SK-N-SH (cell line): ENCODE data around the gene ACOT7. TPM values are rescaled to one million over a fixed set of nuclear protein-coding genes. Genes with fewer than 3 reads are reported as not detected.

Experiments
- CTCF ChIA-PET: fragments of 300-600, 350-600 bp; formaldehyde crosslinking; extraction: SDS; loops from one replicate; lab custom pipeline; 2021; lab: Yijun Ruan, JAX
- POLR2A ChIA-PET: fragments of 350-600 bp; sonication (Branson Sonifier 250); formaldehyde crosslinking; extraction: SDS; loops from one replicate; lab custom pipeline; 2020; ENCODE audit warnings: antibody characterized with exemption, inconsistent platforms; lab: Yijun Ruan, JAX
- DNase-seq: peaks from one replicate; pipeline ENCODE4 v3.0.0; 2012
- H2AFZ ChIP-seq: fragments of 200-600 bp; sonication (generic); 2 replicates; pipeline ENCODE4 v1.8.1; 2016; ENCODE audit warnings: antibody characterized with exemption, mild to moderate bottlenecking, low read depth
- H3F3A ChIP-seq: fragments of 200-600 bp; sonication (generic); replicated peaks from 2 replicates; pipeline ENCODE3; 2016; ENCODE audit warnings: antibody characterized with exemption, mild to moderate bottlenecking; ENCODE audit not compliant: insufficient read depth
- H3K27ac ChIP-seq, 2 experiments: fragments of 200-500 bp in 1 of 2; fragments of 200-600 bp in 1 of 2; sonication (Bioruptor generic) in 1 of 2; sonication (generic), shearing (Covaris generic) in 1 of 2; 2 replicates each; pipeline versions ENCODE4 v1.5.1 to v1.6.1; 2014 to 2016; ENCODE audit warnings: low read depth in 2 of 2, inconsistent platforms in 1 of 2, low read length in 1 of 2, mild to moderate bottlenecking in 1 of 2, mixed read lengths in 1 of 2
- H3K27me3 ChIP-seq: fragments of 200-600 bp; sonication (generic), shearing (Covaris generic); 2 replicates; pipeline ENCODE4 v1.6.1; 2016; ENCODE audit warnings: mixed run types; ENCODE audit not compliant: insufficient read depth
- H3K36me3 ChIP-seq, 2 experiments: fragments of 200-500 bp in 1 of 2; fragments of 200-600 bp in 1 of 2; sonication (Bioruptor generic) in 1 of 2; sonication (generic) in 1 of 2; replicated peaks in 1 of 2; 2 replicates each; pipeline versions ENCODE3 to v1.5.1; 2014 to 2016; ENCODE audit warnings: low read length in 1 of 2, mild to moderate bottlenecking in 1 of 2; ENCODE audit not compliant: insufficient read depth in 2 of 2, control insufficient read depth in 1 of 2
- H3K4me1 ChIP-seq, 2 experiments: fragments of 200-500 bp in 1 of 2; fragments of 200-600 bp in 1 of 2; sonication (Bioruptor generic) in 1 of 2; sonication (generic), shearing (Covaris generic) in 1 of 2; 2 replicates each; pipeline versions ENCODE4 v1.5.1 to v1.6.1; 2014 to 2016; ENCODE audit warnings: low read depth in 1 of 2, low read length in 1 of 2, mixed run types in 1 of 2; ENCODE audit not compliant: insufficient read depth in 2 of 2, control insufficient read depth in 1 of 2
- H3K4me2 ChIP-seq: fragments of 200-600 bp; sonication (generic), shearing (Covaris generic); 2 replicates; pipeline ENCODE4 v1.6.1; 2017; ENCODE audit warnings: mixed run types
- H3K4me3 ChIP-seq, 2 experiments: fragments of 200-500 bp in 1 of 2; fragments of 200-600 bp in 1 of 2; sonication (Bioruptor generic) in 1 of 2; sonication (generic), shearing (Covaris generic) in 1 of 2; 2 replicates each; pipeline versions ENCODE4 v1.5.1 to v1.8.1; 2014 to 2016; ENCODE audit warnings: low read depth in 2 of 2, inconsistent platforms in 1 of 2, low read length in 1 of 2, mild to moderate bottlenecking in 1 of 2, mixed read lengths in 1 of 2, moderate library complexity in 1 of 2
- H3K79me2 ChIP-seq: fragments of 200-600 bp; sonication (generic); 2 replicates; pipeline ENCODE4 v1.8.1; 2017; ENCODE audit warnings: mild to moderate bottlenecking; ENCODE audit not compliant: insufficient read depth
- H3K9ac ChIP-seq: fragments of 200-600 bp; sonication (generic); 2 replicates; pipeline ENCODE4 v1.6.1; 2017; ENCODE audit warnings: mixed run types
- H3K9me2 ChIP-seq: fragments of 200-600 bp; sonication (generic); 2 replicates; pipeline ENCODE4 v1.6.1; 2017; ENCODE audit warnings: mixed run types
- H3K9me3 ChIP-seq: fragments of 200-600 bp; sonication (generic); 2 replicates; pipeline ENCODE4 v1.6.1; 2017; ENCODE audit warnings: mixed run types, mild to moderate bottlenecking, moderate library complexity
- H4K20me1 ChIP-seq: fragments of 200-600 bp; sonication (generic); 2 replicates; pipeline ENCODE4 v1.6.1; 2017; ENCODE audit warnings: mild to moderate bottlenecking, mixed run types; ENCODE audit not compliant: insufficient read depth
- CTCF ChIP-seq: fragments of 200-600 bp; sonication (generic); IDR thresholded peaks from 2 replicates; pipeline ENCODE4 v1.6.1; 2017; ENCODE audit warnings: antibody characterized with exemption, mild to moderate bottlenecking, moderate library complexity
- ELF1 ChIP-seq: IDR thresholded peaks from 2 replicates; pipeline ENCODE4 v1.4.0; 2012
- EZH2phosphoT487 ChIP-seq: fragments of 200-600 bp; sonication (generic); IDR thresholded peaks from 2 replicates; pipeline ENCODE4 v1.6.1; 2017; ENCODE audit warnings: low read depth, mixed run types, mild to moderate bottlenecking, antibody characterized with exemption, moderate library complexity, borderline replicate concordance
- POLR2AphosphoS5 ChIP-seq: IDR thresholded peaks from 2 replicates; pipeline ENCODE4 v1.6.1; 2012; ENCODE audit warnings: low read depth, low read length
- RAD21 ChIP-seq: IDR thresholded peaks from 2 replicates; pipeline ENCODE4 v1.6.1; 2012; ENCODE audit warnings: mild to moderate bottlenecking, low read length
- RCOR1 ChIP-seq: fragments of 150-350 bp; IDR thresholded peaks from 2 replicates; pipeline ENCODE4 v1.6.1; 2017; ENCODE audit warnings: antibody characterized with exemption, low read length
- REST ChIP-seq: IDR thresholded peaks from 2 replicates; pipeline ENCODE4 v1.6.1; 2012; ENCODE audit warnings: mild to moderate bottlenecking, low read depth, low read length, moderate library complexity
- RXRA ChIP-seq: IDR thresholded peaks from 2 replicates; pipeline ENCODE4 v1.4.0; 2012; ENCODE audit warnings: low read depth, mild to moderate bottlenecking, borderline replicate concordance
- TAF1 ChIP-seq: IDR thresholded peaks from 2 replicates; pipeline ENCODE4 v1.6.1; 2012; ENCODE audit warnings: low read depth, mild to moderate bottlenecking, low read length, moderate library complexity, borderline replicate concordance
- TCF12 ChIP-seq: IDR thresholded peaks from 2 replicates; pipeline ENCODE4 v1.4.0; 2012
- TEAD4 ChIP-seq: IDR thresholded peaks from 2 replicates; pipeline ENCODE4 v1.4.0; 2012; ENCODE audit warnings: mild to moderate bottlenecking, borderline replicate concordance; ENCODE audit not compliant: insufficient read depth
- USF2 ChIP-seq: fragments of 150-350 bp; IDR thresholded peaks from 2 replicates; pipeline ENCODE4 v1.6.1; 2017; ENCODE audit warnings: antibody characterized with exemption, low read length, low read depth, borderline replicate concordance
- WGBS: methylation state at CpG from one replicate; pipeline ENCODE4 v1.1.6; 2017; ENCODE audit warnings: low lambda C conversion rate; 5-methylcytosine and 5-hydroxymethylcytosine counted together
- polyA plus RNA-seq, 3 experiments: library from polyadenylated mRNA; depleted of rRNA; stranded (reverse); fragments of >200 nt; gene quantifications; 2 replicates each; pipeline ENCODE4 v1.2.3, GENCODE V29; 2012
- TF ChIP-seq, protein P1 (sequence below): IDR thresholded peaks from 2 replicates; pipeline ENCODE4 v1.4.0; 2012; ENCODE audit warnings: low read depth, borderline replicate concordance

ACOT7 gene
- polyA plus RNA-seq, 1 of the 3 experiments (the other 2 are of a cell fraction) = 289 TPM

DNA sequence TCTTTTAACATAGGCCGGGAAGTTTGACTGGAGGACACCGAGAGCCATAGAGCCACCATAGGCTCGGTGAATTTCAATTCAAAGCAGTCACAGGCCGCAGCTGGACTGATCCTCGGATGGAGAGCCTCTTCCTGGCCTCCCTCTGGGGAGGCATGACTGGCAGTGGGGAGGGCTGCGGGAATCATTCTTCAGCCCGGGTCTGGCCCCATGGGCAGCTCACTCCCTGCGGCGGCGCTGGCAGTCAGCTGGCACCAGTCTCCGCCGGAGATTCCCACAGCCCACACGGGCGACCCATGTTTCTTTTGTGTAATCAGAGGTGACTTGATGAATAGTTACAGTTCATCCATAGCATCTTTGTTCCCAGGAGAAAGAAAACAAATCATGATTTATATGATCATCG, 41.6 kb upstream of the ACOT7 start:
- no peaks in the 10 kb centered on the region for H4K20me1 ChIP-seq
- DNase-seq = no peak
- TF ChIP-seq RXRA = no peak
- no peak for TF ChIP-seq TAF1
- no peak for TF ChIP-seq CTCF
- no peak for TF ChIP-seq RAD21
- TF ChIP-seq USF2 = no peak
- no peak for TF ChIP-seq TCF12
- no peak for TF ChIP-seq EZH2phosphoT487
- TF ChIP-seq, protein P1, sequence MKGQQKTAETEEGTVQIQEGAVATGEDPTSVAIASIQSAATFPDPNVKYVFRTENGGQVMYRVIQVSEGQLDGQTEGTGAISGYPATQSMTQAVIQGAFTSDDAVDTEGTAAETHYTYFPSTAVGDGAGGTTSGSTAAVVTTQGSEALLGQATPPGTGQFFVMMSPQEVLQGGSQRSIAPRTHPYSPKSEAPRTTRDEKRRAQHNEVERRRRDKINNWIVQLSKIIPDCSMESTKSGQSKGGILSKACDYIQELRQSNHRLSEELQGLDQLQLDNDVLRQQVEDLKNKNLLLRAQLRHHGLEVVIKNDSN = no peak
- no peak for TF ChIP-seq POLR2AphosphoS5
- TF ChIP-seq ELF1 = no peak
- no peak for TF ChIP-seq REST
- TF ChIP-seq TEAD4 = no peak
- TF ChIP-seq RCOR1 = no peak
- TF ChIP-seq, all 33 proteins: peak for 0
- Histone ChIP-seq H3K4me3 (no peak overlapping the region), H3K79me2 (no peaks in the 10 kb centered on the region), H3F3A (peaks cover 5% of the 10 kb centered on the region), H3K27me3 (no peaks in the 10 kb centered on the region; the same call in 1 of the 2 replicates), H3K9me2 (no peaks in the 10 kb centered on the region), H3K4me2 (no peak overlapping the region), H3K9me3 (no peaks in the 10 kb centered on the region), H3K27ac (no peak overlapping the region), H3K9ac (no peak overlapping the region), H3K4me1 (no peaks in the 10 kb centered on the region; a peak in 1 of 4 replicates), H3K36me3 (no peaks in the 10 kb centered on the region), H2AFZ (no peak overlapping the region)
- CTCF ChIA-PET = interaction anchor here (0.6 to 13.6 kb wide), 6 partner anchors 16 to 189 kb away, joined by 3 to 290 read pairs (median 6); partner anchors contain the start of genes ESPN and HES2
- POLR2A ChIA-PET = no interaction called here
- WGBS = 86% methylated on average over 14 of the region's 15 CpGs
